ENCODE measurements around the gene LRRC23. TPM values are rescaled to one million over a fixed set of nuclear protein-coding genes. Genes with fewer than 3 reads are reported as not detected.
"Not testable (repeated sequence)": the region's sequence is repeated elsewhere in the genome, so short reads cannot be mapped to it uniquely, and the experiment has no call there.

LRRC23 gene
- total RNA-seq, 3 donors from 2014 or later = 7.4 to 15.4 (median 10.8) TPM

DNA sequence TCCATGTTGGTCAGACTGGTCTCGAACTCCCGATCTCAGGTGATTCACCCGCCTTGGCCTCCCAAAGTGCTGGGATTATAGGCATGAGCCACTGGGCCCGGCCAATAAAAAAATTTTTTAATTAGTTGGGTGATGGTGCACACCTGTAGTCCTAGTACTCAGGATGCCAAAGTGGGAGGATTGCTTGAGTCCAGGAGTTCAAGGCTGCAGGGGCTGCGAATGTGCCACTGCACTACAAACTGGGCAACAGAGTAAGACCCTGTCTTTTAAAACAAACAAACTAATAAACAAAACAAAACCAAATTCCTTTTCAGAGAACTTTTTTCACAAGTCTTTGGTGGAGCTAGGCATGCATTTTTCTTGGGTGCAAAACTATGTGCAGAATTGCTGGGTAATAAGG lies 21.4 kb upstream of the LRRC23 start:
- Histone ChIP-seq H3K36me3 (no peaks in the 10 kb centered on the region), H3K4me1 (no peaks in the 10 kb centered on the region), H3K9me3 (no peaks in the 10 kb centered on the region), H3K27ac (no peak overlapping the region), H3K4me3 (no peak overlapping the region), H3K27me3 (no peaks in the 10 kb centered on the region)
- DNase-seq (ENCODE audit: low spot score in 2 of 2) = no peak
- intact Hi-C loops (cut with DNase I; ENCODE audit: low total_unique reads) = no loop called here
- TF ChIP-seq POLR2A (IDR thresholded peaks at IDR 0.05) = no peak
- no peak for TF ChIP-seq POLR2AphosphoS5 (IDR thresholded peaks at IDR 0.05)
- TF ChIP-seq, protein P1, sequence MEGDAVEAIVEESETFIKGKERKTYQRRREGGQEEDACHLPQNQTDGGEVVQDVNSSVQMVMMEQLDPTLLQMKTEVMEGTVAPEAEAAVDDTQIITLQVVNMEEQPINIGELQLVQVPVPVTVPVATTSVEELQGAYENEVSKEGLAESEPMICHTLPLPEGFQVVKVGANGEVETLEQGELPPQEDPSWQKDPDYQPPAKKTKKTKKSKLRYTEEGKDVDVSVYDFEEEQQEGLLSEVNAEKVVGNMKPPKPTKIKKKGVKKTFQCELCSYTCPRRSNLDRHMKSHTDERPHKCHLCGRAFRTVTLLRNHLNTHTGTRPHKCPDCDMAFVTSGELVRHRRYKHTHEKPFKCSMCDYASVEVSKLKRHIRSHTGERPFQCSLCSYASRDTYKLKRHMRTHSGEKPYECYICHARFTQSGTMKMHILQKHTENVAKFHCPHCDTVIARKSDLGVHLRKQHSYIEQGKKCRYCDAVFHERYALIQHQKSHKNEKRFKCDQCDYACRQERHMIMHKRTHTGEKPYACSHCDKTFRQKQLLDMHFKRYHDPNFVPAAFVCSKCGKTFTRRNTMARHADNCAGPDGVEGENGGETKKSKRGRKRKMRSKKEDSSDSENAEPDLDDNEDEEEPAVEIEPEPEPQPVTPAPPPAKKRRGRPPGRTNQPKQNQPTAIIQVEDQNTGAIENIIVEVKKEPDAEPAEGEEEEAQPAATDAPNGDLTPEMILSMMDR (IDR thresholded peaks at IDR 0.05) = no peak

DNA sequence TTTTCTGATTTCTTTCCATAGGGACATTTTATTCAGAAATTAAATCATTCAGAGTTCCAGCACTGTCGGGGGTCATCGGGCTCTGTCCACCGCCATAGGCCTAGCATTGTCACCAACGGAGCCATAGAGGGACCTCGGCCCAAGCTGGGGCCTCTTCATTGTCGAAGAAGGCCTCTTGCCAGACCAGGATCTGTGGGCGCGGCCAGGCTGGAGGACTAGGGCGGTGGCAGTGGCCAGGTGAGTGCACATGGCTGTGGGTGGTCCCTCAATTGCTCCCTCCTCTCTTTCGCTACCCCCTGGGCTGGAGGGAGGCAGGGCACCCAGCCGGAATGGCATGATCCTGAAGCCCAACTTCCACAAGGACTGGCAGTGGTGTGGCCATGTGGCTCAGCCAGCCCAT lies 20.9 kb upstream of the LRRC23 start:
- Histone ChIP-seq H3K9me3 (no peaks in the 10 kb centered on the region), H3K27me3 (no peaks in the 10 kb centered on the region), H3K27ac (no peak overlapping the region), H3K4me3 (no peak overlapping the region), H3K36me3 (no peaks in the 10 kb centered on the region), H3K4me1 (no peaks in the 10 kb centered on the region)
- TF ChIP-seq POLR2A (IDR thresholded peaks at IDR 0.05) = no peak
- TF ChIP-seq, protein P1 (IDR thresholded peaks at IDR 0.05) = no peak
- no peak for TF ChIP-seq POLR2AphosphoS5 (IDR thresholded peaks at IDR 0.05)
- intact Hi-C loops (cut with DNase I; ENCODE audit: low total_unique reads) = no loop called here
- no peak for DNase-seq (ENCODE audit: low spot score in 2 of 2)

DNA sequence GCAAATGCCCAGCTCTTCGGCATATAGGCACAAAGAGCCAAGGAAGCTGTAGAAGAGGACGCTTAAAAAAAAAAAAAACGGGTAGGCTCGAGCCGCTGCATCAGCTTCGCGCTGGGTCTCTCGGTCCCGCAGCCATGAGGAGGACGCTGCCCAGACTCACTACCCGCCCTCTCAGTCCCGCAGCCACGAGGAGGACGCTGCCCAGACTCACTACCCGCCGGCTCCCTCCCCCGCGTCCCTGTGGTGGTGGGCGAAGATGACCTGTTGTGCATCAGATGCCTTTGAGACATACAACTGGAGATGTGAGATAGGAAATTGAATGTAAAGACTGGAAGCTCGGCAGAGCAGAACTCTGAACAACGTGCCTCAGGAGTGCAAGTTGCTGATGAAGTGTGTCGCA lies 20.1 kb upstream of the LRRC23 start:
- no peaks in the 10 kb centered on the region for H3K9me3 ChIP-seq
- H3K36me3 ChIP-seq = no peaks in the 10 kb centered on the region
- no peaks in the 10 kb centered on the region for H3K27me3 ChIP-seq
- intact Hi-C loops (cut with DNase I; ENCODE audit: low total_unique reads) = no loop called here
- H3K4me3 ChIP-seq = no peak overlapping the region
- H3K27ac ChIP-seq = no peak overlapping the region
- H3K4me1 ChIP-seq = no peaks in the 10 kb centered on the region
- TF ChIP-seq POLR2AphosphoS5 (IDR thresholded peaks at IDR 0.05) (no peak), POLR2A (IDR thresholded peaks at IDR 0.05) (no peak)
- TF ChIP-seq, protein P1 (IDR thresholded peaks at IDR 0.05) = no peak
- DNase-seq (ENCODE audit: low spot score in 2 of 2) = no peak

DNA sequence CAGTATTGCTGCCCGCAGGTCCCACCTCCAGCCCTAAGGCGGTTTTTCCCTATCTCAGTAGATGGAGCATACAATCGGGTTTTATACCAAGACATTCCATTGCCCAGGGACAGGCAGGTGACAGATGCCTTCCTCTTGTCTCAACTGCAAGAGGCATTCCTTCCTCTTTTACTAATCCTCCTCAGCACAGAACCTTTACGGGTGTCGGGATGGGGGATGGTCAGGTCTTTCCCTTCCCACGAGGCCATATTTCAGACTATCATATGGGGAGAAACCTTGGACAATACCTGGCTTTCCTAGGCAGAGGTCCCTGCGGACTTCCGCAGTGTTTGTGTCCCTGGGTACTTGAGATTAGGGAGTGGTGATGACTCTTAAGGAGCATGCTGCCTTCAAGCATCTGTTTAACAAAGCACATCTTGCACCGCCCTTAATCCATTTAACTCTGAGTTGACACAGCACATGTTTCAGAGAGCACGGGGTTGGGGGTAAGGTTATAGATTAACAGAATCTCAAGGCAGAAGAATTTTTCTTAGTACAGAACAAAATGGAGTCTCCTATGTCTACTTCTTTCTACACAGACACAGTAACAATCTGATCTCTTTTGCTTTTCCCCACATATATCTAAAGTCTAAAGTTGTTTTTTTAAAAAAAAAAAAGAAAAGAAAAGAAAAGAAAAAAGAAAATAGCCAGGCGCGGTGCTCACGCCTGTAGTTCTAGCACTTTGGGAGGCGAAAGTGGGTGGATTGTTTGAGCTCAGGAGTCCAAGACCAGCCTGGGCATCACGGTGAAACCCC lies 18.2 kb upstream of the LRRC23 start:
- H3K36me3 ChIP-seq; H3K4me1 ChIP-seq; DNase-seq (ENCODE audit: low spot score in 2 of 2); H3K4me3 ChIP-seq; intact Hi-C loops (cut with DNase I; ENCODE audit: low total_unique reads); H3K27me3 ChIP-seq; H3K27ac ChIP-seq; H3K9me3 ChIP-seq: not testable (repeated sequence)

DNA sequence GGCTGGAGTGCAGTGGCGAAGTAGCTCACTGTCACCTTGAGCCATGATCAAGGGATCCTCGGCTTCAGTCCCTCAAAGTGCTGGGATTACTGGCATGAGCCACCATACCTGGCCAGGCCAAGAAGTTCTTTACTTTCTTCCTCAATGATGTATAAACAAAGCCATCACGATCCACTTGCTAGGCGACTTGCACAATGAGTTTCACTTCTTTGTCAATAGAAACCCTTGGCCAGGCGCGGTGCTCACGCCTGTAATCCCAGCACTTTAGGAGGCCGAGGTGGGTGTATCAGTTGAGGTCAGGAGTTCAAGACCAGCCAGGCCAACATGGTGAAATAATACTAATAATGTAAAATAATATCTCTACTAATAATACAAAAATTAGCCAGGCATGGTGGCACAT lies 17.2 kb upstream of the LRRC23 start:
- H3K27ac ChIP-seq = peak overlapping the region in 1 of 2 donors; percentile 17
- TF ChIP-seq POLR2AphosphoS5 (IDR thresholded peaks at IDR 0.05) = no peak
- TF ChIP-seq, protein P1 (IDR thresholded peaks at IDR 0.05) = no peak
- TF ChIP-seq POLR2A (IDR thresholded peaks at IDR 0.05) = no peak
- peaks cover 0 to 3% of the 10 kb centered on the region in 2 donors for H3K4me1 ChIP-seq
- no peak for DNase-seq (ENCODE audit: low spot score in 2 of 2)
- no peaks in the 10 kb centered on the region for H3K36me3 ChIP-seq
- no peak overlapping the region for H3K4me3 ChIP-seq
- intact Hi-C loops (cut with DNase I; ENCODE audit: low total_unique reads) = no loop called here
- no peaks in the 10 kb centered on the region for H3K27me3 ChIP-seq
- no peaks in the 10 kb centered on the region for H3K9me3 ChIP-seq

Measured in breast epithelium (tissue), 4 donors.